GM19467 (cell line): Measurements from ENCODE around the gene PIH1D1.
A peak's percentile ranks its signal among the peaks of the same experiment; 100 is the strongest.
"Not testable (repeated sequence)": the region's sequence is repeated elsewhere in the genome, so short reads cannot be mapped to it uniquely, and the experiment has no call there.

Experiments
- ATAC-seq: cut with Tn5 transposase; IDR thresholded peaks from one replicate; pipeline ENCODE4 v1.9.1; 2021; ENCODE audit warnings: mild to moderate bottlenecking, moderate library complexity; ENCODE audit not compliant: unreplicated experiment

Gene PIH1D1

DNA sequence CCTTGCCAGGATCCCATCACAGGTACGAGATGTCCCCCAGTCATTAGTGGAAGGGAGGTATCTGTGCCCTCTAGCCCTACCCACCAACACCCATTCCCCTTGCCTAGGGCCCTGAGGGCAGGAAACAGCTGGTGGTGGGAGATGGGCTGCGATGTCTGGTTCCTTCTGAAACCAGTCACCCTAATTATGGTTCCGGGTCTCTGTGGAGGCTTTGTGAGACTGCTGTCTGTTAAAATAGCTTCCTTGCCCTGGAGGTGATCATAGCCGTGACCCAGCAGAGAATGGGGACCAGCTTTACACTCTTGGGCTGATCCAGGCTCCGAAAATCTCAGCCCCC is 6.9 kb upstream of the PIH1D1 start:
- no peak for ATAC-seq

DNA sequence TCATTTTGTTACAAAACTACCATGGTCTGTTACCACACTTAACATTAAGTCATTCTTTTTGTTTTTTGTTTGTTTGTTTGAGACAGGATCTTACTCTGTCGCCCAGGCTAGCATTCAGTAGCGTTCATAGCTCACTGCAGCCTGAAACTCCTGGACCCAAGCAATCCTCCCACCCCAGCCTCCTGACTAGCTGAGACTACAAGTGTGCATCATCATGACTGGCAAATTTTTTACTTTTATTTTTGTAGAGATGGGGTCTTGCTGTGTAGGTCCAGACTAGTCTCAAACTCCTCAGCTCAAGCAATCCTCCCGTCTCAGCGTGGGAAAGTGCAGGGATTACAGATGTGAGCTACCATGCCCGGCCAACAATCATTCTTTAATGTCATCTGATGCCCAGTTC is 4.7 kb upstream of the PIH1D1 start:
- no peak for ATAC-seq

DNA sequence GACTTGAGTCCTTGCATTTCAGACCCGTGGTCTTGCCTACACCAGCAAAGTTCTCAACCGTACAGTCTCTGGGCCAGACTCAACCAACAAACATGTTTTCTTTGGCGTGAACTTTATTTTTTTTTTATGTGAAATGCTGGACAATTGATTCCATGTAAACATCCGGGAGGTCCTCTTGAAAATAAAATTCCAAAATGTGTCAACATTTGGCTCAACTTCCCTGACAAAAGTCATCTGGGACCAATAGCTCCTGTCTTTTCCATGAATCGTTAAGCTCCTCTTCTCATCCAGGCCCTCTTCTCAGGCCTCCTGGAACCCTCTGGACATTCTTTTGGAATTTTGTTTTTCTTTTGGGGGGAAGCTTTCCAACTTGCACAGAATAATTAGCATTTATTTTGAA is 4.2 kb upstream of the PIH1D1 start:
- ATAC-seq, result no peak

DNA sequence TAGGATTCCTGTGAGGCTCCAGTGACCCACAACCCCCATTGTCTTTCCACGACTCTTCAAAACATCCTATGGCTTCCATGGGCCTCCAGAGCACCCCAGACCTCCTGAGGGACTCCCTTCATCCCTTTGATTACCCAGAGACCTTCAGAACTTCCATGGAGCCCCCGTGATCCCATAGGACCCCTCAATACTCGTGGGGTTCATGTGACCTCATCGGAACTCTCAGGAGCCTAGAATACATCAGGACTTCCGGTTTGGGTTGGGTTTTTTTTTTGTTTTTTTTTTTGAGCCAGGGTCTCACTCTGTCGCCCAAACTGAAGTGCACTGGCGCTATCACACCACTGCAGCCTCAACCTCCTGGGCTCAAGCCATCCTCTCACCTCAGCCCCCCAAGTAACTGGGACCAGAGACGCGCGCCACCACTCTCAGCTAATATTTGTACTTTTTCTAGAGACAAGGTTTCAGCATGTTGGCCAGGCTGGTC is 2.2 kb upstream of the PIH1D1 start:
- no peak for ATAC-seq

DNA sequence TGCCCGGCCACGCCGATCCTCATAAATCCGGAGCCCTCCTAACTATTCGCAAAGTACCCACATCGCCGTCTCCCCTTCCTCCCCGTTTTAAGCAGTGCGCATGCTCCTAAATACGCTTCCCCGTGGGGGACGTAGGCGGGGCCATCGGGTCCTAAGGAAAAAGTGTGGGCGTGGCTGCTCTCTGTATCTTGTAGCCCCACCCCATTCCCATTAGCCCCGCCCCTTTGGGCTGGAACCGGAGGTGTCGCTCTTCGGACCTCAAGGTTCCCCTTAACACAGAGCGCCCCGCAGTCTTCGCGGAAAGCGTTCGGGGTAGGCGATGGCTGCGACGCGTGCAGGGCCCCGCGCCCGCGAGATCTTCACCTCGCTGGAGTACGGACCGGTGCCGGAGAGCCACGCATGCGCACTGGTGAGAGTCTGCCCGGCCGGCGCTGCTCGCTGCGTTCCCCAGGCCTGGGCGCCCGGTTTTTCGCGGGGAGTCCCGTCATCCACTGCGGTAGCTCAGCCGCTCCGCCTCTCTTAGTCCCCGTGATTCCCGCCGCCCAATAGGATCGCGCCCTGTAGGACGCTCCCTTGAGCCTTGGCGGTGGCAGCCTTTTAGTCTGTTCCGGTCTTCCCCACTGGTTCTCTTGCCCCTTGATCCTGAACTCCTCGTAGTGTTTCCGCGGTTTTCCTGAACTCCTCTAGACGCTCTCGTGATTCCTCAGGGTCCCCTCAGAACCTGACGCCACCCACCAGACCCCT is 1.6 kb upstream of the PIH1D1 start, which contains the start of gene ALDH16A1:
ALDH16A1 (plus strand) TSS at position 213 of the 744 bp plus-strand sequence; CDS start at position 320, 107 bp downstream.
- peak; percentile 79 for ATAC-seq

DNA sequence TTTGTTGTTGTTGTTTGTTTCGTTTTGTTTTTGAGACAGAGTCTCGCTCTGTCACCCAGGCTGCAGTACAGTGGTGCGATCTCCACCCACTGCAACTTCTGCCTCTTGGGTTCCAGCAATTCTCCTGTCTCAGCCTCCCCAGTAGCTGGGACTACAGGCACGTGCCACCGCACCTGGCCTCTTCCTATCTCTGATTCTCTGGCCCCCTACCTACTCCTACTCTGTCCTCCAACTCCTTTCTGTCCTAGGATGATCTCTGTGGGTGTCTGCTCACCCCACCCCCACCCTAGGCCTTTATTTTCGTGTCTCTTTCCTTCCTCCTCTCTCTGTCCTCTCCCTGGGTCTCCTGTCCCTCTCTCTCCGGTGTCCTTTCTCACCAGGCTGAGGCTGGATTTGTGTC is 1.2 kb downstream of the PIH1D1 start:
- no peak for ATAC-seq

DNA sequence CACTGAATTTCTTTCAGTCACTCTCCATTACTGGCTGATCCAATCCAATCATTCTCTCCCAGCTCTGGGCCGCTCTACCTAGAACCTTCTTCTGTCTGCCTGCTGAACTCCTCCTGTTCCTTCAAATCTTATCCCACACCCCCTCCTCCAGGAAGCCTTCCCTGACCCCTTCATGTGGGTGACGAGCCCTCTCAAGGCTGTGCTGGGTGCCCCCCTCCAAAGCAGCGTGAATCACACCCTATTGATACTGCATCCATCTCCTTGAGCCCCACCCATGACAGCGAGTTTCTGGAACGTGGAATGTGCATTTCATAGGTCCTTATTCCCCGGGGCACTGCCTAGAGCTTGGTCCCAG is 3.2 kb downstream of the PIH1D1 start:
- no peak for ATAC-seq

DNA sequence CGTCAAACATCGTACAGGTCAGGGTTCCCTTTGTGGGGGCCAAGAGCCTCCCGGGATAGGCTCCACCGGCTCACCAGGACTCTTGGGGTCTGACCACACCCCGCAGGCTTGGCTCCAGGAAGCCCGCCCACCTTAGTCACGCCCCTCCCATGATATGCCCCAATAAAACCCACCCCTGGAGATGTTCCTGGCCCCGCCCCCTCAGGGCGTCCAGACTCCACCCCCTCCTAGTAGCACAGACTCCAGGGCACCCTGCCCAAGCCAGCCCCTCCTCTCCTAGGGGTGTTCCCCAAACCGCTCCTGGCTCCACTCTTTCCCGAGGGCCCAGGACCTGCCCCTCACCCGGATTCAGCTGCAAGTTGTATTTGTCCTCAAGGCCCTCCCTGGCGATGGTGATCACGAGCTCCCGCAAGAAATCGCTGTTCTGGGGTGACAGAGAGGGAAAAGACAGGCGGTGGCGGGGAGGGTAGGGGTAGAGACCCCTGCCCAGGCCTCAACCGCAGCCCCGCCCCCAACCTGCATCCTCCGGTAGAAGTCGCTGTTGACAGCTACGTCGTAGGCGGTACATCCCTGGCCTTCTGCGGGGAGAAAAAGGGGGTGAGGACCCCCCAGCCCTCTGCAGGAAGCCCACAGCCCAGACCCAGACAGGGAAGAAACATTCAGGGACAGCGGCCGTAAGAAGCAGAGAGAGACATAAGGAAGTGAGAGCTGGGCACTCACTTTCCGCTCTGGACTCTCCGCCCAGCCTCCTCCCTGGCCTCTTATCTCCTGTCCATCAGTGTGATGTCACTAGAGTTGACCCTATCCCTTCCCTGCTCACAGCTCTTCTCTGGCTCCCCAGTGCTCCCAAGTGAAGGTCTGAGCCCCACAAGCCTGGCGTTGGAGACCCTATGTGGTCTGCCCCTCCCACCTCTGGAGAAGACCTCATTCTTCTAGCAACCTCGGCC is 3.9 kb downstream of the PIH1D1 start:
- ATAC-seq, result no peak

DNA sequence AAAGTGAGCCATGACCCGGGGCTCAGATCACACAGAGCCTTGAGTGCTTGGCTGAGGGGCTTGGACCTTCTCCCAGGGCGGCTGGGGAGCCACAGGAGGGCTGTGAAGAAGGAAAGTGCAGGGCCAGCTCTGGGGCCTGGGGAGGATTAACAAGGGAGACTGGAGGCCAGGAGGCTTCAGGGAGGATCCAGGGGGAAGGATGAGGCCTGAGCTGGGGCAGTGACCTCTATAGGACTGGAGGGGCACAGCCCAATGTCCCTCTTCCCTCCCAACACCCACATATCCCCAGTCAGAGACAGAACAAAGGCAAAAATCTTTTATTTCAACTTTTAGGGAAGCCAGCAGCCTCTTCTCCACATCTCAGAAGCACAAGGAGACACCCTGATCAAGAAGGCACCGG is 5.6 kb downstream of the PIH1D1 start:
- ATAC-seq, result no peak

DNA sequence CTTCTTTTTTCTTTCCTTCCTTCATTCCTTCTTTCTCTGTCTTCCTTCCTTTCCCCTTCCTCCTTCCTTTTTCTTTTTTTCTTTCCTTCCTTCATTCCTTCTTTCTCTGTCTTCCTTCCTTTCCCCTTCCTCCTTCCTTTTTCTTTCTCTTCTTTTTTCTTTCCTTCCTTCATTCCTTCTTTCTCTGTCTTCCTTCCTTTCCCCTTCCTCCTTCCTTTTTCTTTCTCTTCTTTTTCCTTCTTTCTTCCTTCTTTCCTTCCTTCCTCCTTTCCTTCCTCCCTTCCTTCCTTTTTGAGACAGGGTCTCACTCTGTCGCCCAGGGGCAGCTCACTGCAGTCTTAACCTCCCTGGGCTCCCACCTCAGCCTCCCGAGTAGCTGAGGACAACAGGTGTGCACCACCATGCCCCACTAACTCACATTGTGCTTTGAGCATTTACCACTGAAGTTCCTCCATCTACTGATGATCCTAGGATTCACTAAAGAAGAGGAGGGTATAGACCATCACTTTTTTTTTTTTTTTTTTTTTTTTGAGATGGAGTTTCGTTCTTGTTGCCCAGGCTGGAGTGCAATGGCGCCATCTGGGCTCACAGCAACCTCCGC is 7.4 kb downstream of the PIH1D1 start:
- ATAC-seq, result not testable (repeated sequence)

DNA sequence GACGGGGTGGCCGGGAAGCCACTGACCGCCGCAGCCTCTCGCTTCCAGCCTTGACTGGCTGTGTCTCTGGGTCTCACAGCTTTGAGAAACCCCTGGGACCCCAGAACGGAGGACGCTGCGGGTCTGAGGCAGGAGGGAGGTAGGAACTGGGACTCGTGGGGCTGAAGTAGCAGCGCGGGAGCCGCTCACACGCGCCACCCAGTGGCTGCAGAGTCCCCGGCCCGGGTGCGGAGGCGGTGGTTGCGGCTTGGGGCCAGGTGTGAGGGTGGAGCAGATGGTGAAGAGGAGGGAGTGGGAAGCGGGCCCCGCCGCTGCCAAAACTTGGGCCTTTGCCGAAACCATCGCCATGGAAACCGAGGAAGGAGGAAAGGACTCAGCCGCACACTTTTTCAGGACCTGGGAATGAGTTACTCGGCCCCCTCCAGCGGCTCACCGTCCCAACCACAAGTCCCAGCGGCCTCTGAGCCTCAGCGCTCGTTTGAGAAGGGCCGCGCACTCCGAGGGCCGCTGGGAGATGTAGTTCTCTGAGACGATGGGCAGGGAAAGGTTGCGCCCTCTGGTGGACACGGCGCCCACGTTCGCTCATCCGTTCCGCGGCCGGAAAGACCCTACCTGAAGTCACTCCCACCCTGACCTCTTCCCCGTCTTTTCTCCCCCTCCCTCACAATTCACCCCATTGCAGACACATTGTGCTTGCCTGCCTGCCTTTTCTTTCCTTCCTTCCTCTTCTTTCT is 8.1 kb downstream of the PIH1D1 start:
- ATAC-seq, result peak; percentile 79

DNA sequence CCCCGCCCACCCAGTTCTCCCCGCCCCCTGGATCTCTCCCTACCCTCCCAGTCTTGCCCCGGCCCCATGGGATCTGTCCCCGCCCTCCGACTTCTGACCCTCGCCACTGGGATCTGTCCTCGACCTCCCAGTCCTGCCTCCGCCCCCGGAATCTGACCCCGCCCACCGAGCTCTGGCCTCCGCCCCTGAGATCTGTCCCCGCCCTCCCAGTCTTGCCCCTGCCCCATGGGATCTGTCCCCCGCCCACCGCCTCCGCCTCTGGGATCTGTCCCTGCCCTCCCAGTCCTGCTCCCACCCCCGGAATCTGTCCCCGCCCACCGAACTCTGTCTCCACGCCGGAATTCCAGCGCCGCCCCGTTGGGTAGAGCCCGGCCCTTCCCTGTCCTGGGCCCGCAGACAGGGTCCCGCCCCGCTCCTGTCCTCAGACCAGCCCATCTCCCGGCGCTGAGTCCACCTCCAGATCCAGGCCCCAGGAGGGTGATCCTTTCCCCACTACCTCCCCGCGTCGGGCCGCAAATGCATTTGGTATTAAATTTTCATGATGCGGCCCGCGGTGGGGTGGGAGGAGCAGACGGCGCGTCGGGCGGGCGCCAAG is 8.7 kb downstream of the PIH1D1 start:
- ATAC-seq, result peak; percentile 15

DNA sequence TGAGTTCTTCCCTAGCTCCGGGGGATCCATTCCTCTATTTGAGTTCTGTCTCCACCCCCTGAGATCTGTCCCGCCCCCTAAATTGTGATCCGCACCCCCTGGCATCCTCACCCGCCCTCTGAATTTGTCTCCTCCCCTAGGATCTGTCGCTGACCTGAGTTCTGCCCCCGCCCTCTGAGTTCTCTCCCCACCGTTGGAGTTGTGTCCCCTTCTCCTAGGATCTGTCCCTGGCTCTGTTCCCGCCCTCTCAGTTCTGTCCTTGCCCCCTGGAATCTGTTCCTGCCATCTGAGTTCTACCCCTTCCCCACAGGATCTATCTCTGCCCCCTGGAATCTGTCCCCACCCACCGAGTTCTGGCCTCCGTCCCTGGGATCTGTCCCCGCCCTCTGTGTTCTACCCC is 9.3 kb downstream of the PIH1D1 start:
- no peak for ATAC-seq

DNA sequence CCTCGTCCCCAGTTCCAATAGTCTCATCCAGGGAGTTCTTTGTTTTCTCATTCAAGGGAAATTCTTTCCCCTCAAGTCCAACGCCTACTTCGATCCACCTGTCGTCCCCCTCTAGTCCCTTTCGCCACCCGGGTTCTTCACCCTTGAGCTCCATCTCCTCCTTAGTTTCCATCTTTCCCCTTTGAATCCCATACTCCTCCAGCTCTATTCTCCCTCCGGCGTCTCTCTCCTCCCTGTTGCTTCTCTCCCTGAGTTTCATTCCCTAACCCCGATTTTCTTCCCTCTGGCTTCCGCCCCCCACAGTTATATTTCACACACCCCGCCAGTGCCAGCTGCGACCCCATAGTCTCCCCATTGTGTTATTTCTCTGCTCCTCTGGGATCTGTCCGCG is 9.7 kb downstream of the PIH1D1 start:
- ATAC-seq, result no peak

DNA sequence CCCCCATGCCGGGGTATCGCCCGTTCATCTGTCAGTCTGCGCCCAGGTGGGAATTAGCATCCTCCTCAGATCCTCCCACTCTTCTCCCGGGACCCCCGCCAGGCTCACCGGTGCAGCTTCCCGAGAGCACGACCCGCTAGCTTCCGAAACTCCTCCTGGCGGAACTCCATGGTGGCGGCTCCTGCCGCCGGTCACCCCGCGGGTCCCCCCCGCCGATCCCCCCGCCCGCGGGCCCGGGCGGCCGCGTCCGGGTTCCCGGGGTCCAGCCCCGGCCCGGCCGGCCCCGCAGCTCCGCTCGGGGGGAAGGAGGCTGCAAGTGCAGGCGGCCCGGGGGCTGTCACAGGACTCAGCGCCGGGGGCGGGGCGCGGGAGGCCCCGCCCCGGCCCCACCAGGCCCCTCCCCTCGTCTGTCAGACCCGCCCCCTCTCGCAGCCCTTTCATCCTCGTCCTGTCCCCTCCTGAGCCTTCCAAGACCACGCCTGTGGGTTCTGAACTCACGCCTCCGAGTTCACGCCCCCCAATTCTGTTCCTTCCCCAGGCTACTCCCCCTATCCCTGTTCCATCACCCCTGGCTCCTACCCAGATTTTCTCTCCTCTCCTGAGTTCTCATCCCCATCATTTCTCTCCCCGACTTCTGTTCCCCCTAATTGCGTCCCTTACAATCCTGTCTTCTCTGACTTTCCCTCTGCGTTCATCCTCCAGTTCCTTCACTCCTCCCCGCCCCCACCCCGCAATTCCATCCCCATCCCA is 10.2 kb downstream of the PIH1D1 start, which contains the start of gene SLC17A7:
SLC17A7 (minus strand) TSS at position 318 of the 750 bp plus-strand sequence; CDS start at position 170, 148 bp downstream.
- no peak for ATAC-seq

DNA sequence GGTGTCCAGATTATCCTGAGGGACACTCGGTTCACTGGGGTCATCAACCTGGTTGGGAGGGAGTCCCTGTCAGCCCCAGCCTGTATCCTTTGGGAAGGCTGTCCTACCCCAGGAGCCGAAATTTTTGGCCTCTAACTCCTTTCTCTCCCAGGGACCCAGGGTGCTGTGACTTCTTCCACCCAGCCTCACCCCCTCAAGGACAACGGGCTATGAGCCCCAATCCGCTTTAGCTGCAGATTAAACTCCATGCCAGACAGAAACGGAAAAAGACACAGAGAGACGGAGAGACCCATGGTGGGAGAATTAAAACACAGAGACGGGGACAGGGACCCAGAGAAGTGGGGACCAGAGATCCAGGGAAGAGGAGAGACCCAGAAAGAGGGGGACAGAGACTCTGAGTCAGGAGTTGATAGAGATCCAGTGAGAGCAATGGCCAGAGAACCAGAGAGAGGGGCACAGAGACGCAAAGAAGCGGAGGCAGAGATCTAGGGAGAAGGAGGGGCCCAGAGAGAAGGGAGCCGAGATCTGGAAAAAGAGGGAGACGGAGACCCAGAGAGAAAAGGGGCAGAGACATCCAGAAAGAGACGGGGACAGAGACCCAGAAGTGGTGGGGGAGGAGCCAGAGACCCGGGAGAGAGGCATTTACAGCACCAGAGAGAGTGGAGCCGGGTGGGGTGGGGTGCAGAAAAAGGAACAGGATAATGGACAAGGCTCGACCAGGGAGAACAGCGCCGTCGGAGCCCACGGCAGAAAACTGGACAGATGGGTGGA is 11.0 kb downstream of the PIH1D1 start:
- no peak for ATAC-seq

DNA sequence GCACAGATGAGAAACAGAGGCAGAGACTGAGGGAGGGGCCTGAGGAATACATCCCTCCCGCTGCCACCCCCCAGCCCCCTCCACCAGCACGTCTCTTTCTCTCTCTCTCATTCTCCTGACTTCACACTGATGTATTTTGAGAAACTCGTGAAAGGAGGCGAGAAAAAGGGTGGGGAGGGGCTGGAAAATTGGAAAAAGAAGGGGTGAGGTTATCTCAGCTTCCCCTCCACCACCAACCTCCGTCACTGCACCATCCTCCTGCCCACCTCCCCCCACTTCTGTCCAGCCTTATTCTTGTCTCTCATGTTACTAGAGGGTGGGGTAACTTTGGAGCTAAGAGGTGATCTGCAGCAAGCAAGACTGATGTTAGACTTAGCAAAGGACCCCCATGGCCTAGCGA is 11.8 kb downstream of the PIH1D1 start:
- no peak for ATAC-seq

DNA sequence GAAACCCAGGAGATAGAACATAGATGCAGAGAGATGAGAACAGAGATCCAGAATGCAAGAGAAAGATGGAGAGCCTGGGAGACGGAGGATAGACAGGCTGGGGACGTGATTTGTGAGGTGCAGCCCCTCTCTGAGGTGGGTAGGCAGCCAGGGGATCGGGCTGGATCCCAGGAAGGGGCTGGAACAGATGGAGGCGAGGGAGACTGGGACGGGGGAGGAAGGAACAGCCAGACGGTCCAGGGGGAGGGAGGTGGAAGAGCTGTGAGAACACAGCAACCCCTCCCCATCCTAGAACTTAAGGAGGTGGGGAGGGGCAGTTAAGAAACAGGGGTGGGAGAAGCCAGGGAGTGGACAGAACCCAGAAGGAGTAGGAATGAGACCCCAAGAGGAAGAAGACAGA is 13.4 kb downstream of the PIH1D1 start:
- ATAC-seq, result no peak

DNA sequence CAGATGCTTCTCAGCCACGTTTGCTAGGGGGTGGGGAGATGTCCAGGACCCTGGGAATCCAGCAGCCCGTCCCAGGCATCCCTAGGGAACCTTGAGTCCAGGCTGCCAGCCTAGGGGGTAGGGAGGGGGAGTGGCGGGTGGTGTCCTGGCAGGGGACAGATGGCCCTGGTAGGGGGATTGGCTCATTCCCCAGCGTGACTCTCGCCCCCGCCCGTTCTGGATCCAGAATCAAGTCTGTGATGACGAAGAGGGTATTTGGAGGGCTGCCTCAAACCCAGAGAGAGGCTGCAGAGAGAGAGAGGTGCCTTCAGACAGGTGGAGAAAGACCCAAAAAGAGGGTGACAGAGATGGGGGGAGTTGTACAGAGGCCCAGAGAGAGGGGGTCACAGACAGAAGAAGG is 14.4 kb downstream of the PIH1D1 start:
- ATAC-seq, result no peak
